SK-N-SH (cell line): ENCODE results near the gene PIGL. TPM values are rescaled to one million over a fixed set of nuclear protein-coding genes. Genes with fewer than 3 reads are reported as not detected.

ENCODE experiments used
- CTCF ChIA-PET: fragments of 300-600, 350-600 bp; formaldehyde crosslinking; extraction: SDS; loops from one replicate; lab custom pipeline; 2021; lab: Yijun Ruan, JAX
- POLR2A ChIA-PET: fragments of 350-600 bp; sonication (Branson Sonifier 250); formaldehyde crosslinking; extraction: SDS; loops from one replicate; lab custom pipeline; 2020; ENCODE audit warnings: antibody characterized with exemption, inconsistent platforms; lab: Yijun Ruan, JAX
- DNase-seq: peaks from one replicate; pipeline ENCODE4 v3.0.0; 2012
- H2AFZ ChIP-seq: fragments of 200-600 bp; sonication (generic); 2 replicates; pipeline ENCODE4 v1.8.1; 2016; ENCODE audit warnings: antibody characterized with exemption, mild to moderate bottlenecking, low read depth
- H3F3A ChIP-seq: fragments of 200-600 bp; sonication (generic); replicated peaks from 2 replicates; pipeline ENCODE3; 2016; ENCODE audit warnings: antibody characterized with exemption, mild to moderate bottlenecking; ENCODE audit not compliant: insufficient read depth
- H3K27ac ChIP-seq, 2 experiments: fragments of 200-500 bp in 1 of 2; fragments of 200-600 bp in 1 of 2; sonication (Bioruptor generic) in 1 of 2; sonication (generic), shearing (Covaris generic) in 1 of 2; 2 replicates each; pipeline versions ENCODE4 v1.5.1 to v1.6.1; 2014 to 2016; ENCODE audit warnings: low read depth in 2 of 2, inconsistent platforms in 1 of 2, low read length in 1 of 2, mild to moderate bottlenecking in 1 of 2, mixed read lengths in 1 of 2
- H3K27me3 ChIP-seq: fragments of 200-600 bp; sonication (generic), shearing (Covaris generic); 2 replicates; pipeline ENCODE4 v1.6.1; 2016; ENCODE audit warnings: mixed run types; ENCODE audit not compliant: insufficient read depth
- H3K36me3 ChIP-seq, 2 experiments: fragments of 200-500 bp in 1 of 2; fragments of 200-600 bp in 1 of 2; sonication (Bioruptor generic) in 1 of 2; sonication (generic) in 1 of 2; replicated peaks in 1 of 2; 2 replicates each; pipeline versions ENCODE3 to v1.5.1; 2014 to 2016; ENCODE audit warnings: low read length in 1 of 2, mild to moderate bottlenecking in 1 of 2; ENCODE audit not compliant: insufficient read depth in 2 of 2, control insufficient read depth in 1 of 2
- H3K4me1 ChIP-seq, 2 experiments: fragments of 200-500 bp in 1 of 2; fragments of 200-600 bp in 1 of 2; sonication (Bioruptor generic) in 1 of 2; sonication (generic), shearing (Covaris generic) in 1 of 2; 2 replicates each; pipeline versions ENCODE4 v1.5.1 to v1.6.1; 2014 to 2016; ENCODE audit warnings: low read depth in 1 of 2, low read length in 1 of 2, mixed run types in 1 of 2; ENCODE audit not compliant: insufficient read depth in 2 of 2, control insufficient read depth in 1 of 2
- H3K4me2 ChIP-seq: fragments of 200-600 bp; sonication (generic), shearing (Covaris generic); 2 replicates; pipeline ENCODE4 v1.6.1; 2017; ENCODE audit warnings: mixed run types
- H3K4me3 ChIP-seq, 2 experiments: fragments of 200-500 bp in 1 of 2; fragments of 200-600 bp in 1 of 2; sonication (Bioruptor generic) in 1 of 2; sonication (generic), shearing (Covaris generic) in 1 of 2; 2 replicates each; pipeline versions ENCODE4 v1.5.1 to v1.8.1; 2014 to 2016; ENCODE audit warnings: low read depth in 2 of 2, inconsistent platforms in 1 of 2, low read length in 1 of 2, mild to moderate bottlenecking in 1 of 2, mixed read lengths in 1 of 2, moderate library complexity in 1 of 2
- H3K79me2 ChIP-seq: fragments of 200-600 bp; sonication (generic); 2 replicates; pipeline ENCODE4 v1.8.1; 2017; ENCODE audit warnings: mild to moderate bottlenecking; ENCODE audit not compliant: insufficient read depth
- H3K9ac ChIP-seq: fragments of 200-600 bp; sonication (generic); 2 replicates; pipeline ENCODE4 v1.6.1; 2017; ENCODE audit warnings: mixed run types
- H3K9me2 ChIP-seq: fragments of 200-600 bp; sonication (generic); 2 replicates; pipeline ENCODE4 v1.6.1; 2017; ENCODE audit warnings: mixed run types
- H3K9me3 ChIP-seq: fragments of 200-600 bp; sonication (generic); 2 replicates; pipeline ENCODE4 v1.6.1; 2017; ENCODE audit warnings: mixed run types, mild to moderate bottlenecking, moderate library complexity
- H4K20me1 ChIP-seq: fragments of 200-600 bp; sonication (generic); 2 replicates; pipeline ENCODE4 v1.6.1; 2017; ENCODE audit warnings: mild to moderate bottlenecking, mixed run types; ENCODE audit not compliant: insufficient read depth
- CHD2 ChIP-seq: fragments of 150-350 bp; IDR thresholded peaks from 2 replicates; pipeline ENCODE4 v1.6.1; 2018; ENCODE audit warnings: low read length; ENCODE audit not compliant: partially characterized antibody
- CTCF ChIP-seq: fragments of 200-600 bp; sonication (generic); IDR thresholded peaks from 2 replicates; pipeline ENCODE4 v1.6.1; 2017; ENCODE audit warnings: antibody characterized with exemption, mild to moderate bottlenecking, moderate library complexity
- ELF1 ChIP-seq: IDR thresholded peaks from 2 replicates; pipeline ENCODE4 v1.4.0; 2012
- EP300 ChIP-seq, 2 experiments: IDR thresholded peaks; 2 replicates each; pipeline versions ENCODE4 v1.4.0 to v1.6.1; 2012; ENCODE audit warnings: borderline replicate concordance in 1 of 2, low read depth in 1 of 2, low read length in 1 of 2
- EZH2phosphoT487 ChIP-seq: fragments of 200-600 bp; sonication (generic); IDR thresholded peaks from 2 replicates; pipeline ENCODE4 v1.6.1; 2017; ENCODE audit warnings: low read depth, mixed run types, mild to moderate bottlenecking, antibody characterized with exemption, moderate library complexity, borderline replicate concordance
- FOSL2 ChIP-seq: IDR thresholded peaks from 2 replicates; pipeline ENCODE4 v1.4.0; 2012; ENCODE audit warnings: low read depth, mild to moderate bottlenecking, moderate library complexity, borderline replicate concordance
- FOXJ3 ChIP-seq: sonication (generic); formaldehyde crosslinking; IDR thresholded peaks from 2 replicates; pipeline ENCODE4 v1.5.1; 2020; ENCODE audit warnings: mild to moderate bottlenecking, missing genetic modification reagents
- FOXM1 ChIP-seq: IDR thresholded peaks from 2 replicates; pipeline ENCODE4 v1.4.0; 2012; ENCODE audit warnings: low read depth, mild to moderate bottlenecking
- GATA2 ChIP-seq: sonication (generic); formaldehyde crosslinking; IDR thresholded peaks from 2 replicates; pipeline ENCODE4 v1.5.0; 2020; ENCODE audit warnings: mild to moderate bottlenecking, missing genetic modification reagents
- IRF3 ChIP-seq: fragments of 150-350 bp; IDR thresholded peaks from 2 replicates; pipeline ENCODE4 v1.6.1; 2016; ENCODE audit warnings: mild to moderate bottlenecking, low read depth, low read length
- MXI1 ChIP-seq: IDR thresholded peaks from 2 replicates; pipeline ENCODE4 v1.6.1; 2012; ENCODE audit warnings: mild to moderate bottlenecking, low read depth, low read length, improper control_type of control experiment
- NRF1 ChIP-seq: IDR thresholded peaks from 2 replicates; pipeline ENCODE4 v1.6.1; 2012; ENCODE audit warnings: low read depth, mild to moderate bottlenecking, low read length
- PBX3 ChIP-seq: IDR thresholded peaks from 2 replicates; pipeline ENCODE4; 2012
- POLR2AphosphoS5 ChIP-seq: IDR thresholded peaks from 2 replicates; pipeline ENCODE4 v1.6.1; 2012; ENCODE audit warnings: low read depth, low read length
- RCOR1 ChIP-seq: fragments of 150-350 bp; IDR thresholded peaks from 2 replicates; pipeline ENCODE4 v1.6.1; 2017; ENCODE audit warnings: antibody characterized with exemption, low read length
- REST ChIP-seq: IDR thresholded peaks from 2 replicates; pipeline ENCODE4 v1.6.1; 2012; ENCODE audit warnings: mild to moderate bottlenecking, low read depth, low read length, moderate library complexity
- RXRA ChIP-seq: IDR thresholded peaks from 2 replicates; pipeline ENCODE4 v1.4.0; 2012; ENCODE audit warnings: low read depth, mild to moderate bottlenecking, borderline replicate concordance
- SIN3A ChIP-seq: IDR thresholded peaks from 2 replicates; pipeline ENCODE4 v1.6.1; 2012; ENCODE audit warnings: low read depth, mild to moderate bottlenecking, low read length, moderate library complexity, borderline replicate concordance
- TCF12 ChIP-seq: IDR thresholded peaks from 2 replicates; pipeline ENCODE4 v1.4.0; 2012
- TEAD4 ChIP-seq: IDR thresholded peaks from 2 replicates; pipeline ENCODE4 v1.4.0; 2012; ENCODE audit warnings: mild to moderate bottlenecking, borderline replicate concordance; ENCODE audit not compliant: insufficient read depth
- USF2 ChIP-seq: fragments of 150-350 bp; IDR thresholded peaks from 2 replicates; pipeline ENCODE4 v1.6.1; 2017; ENCODE audit warnings: antibody characterized with exemption, low read length, low read depth, borderline replicate concordance
- WGBS: methylation state at CpG from one replicate; pipeline ENCODE4 v1.1.6; 2017; ENCODE audit warnings: low lambda C conversion rate; 5-methylcytosine and 5-hydroxymethylcytosine counted together
- polyA plus RNA-seq, 3 experiments: library from polyadenylated mRNA; depleted of rRNA; stranded (reverse); fragments of >200 nt; gene quantifications; 2 replicates each; pipeline ENCODE4 v1.2.3, GENCODE V29; 2012

The PIGL gene
- polyA plus RNA-seq, 1 of the 3 experiments (the other 2 are of a cell fraction) = 34.0 TPM

GRCh38 chr17:16286009-16286946 is 69.3 kb downstream of the PIGL start:
- peak overlapping the region; percentile 77 for H3K9ac ChIP-seq
- 0 out of 2 replicates have a peak, but pooled peaks cover 5% of the 10 kb centered on the region for H3K79me2 ChIP-seq
- 14% methylated on average over 24 of the region's 26 CpGs for WGBS
- DNase-seq = peak; percentile 25
- H3K4me2 ChIP-seq = peak overlapping the region; percentile 72
- peaks cover 65% of the 10 kb centered on the region for H3F3A ChIP-seq
- H3K9me3 ChIP-seq = no peaks in the 10 kb centered on the region
- CTCF ChIA-PET = interaction anchor here (1.8 to 2.1 kb wide), 2 partner anchors 19 to 77 kb away, joined by 5 to 6 read pairs; no protein-coding TSS in a partner anchor
- H2AFZ ChIP-seq = peak overlapping the region; percentile 49
- H3K27me3 ChIP-seq = no peaks in the 10 kb centered on the region
- H3K27ac ChIP-seq = peak overlapping the region; percentile 80 to 100
- peaks cover 6 to 45% of the 10 kb centered on the region in 2 experiments; a peak in 3 of 4 replicates for H3K4me1 ChIP-seq
- H4K20me1 ChIP-seq = no peaks in the 10 kb centered on the region
- H3K4me3 ChIP-seq = peak overlapping the region; percentile 7 to 42; a peak in 3 of 4 replicates
- H3K36me3 ChIP-seq = peaks cover 0 to 3% of the 10 kb centered on the region in 2 experiments
- POLR2A ChIA-PET = no interaction called here
- H3K9me2 ChIP-seq = no peaks in the 10 kb centered on the region
- no peak for TF ChIP-seq SIN3A
- TF ChIP-seq USF2 = no peak
- peak in 1 of 2 experiments; percentile 93; a peak in 2 of 4 replicates for TF ChIP-seq EP300 (IDR thresholded peaks at IDR 0.05; ENCODE audit: borderline replicate concordance in 1 of 2, low read depth in 1 of 2, low read length in 1 of 2)
- TF ChIP-seq NRF1 = no peak
- peak; percentile 84; the same call in 1 of the 2 replicates for TF ChIP-seq POLR2AphosphoS5
- TF ChIP-seq TCF12 = peak; percentile 92
- TF ChIP-seq MXI1 = no peak
- TF ChIP-seq FOXJ3 = no peak
- TF ChIP-seq PBX3 = peak; percentile 71
- TF ChIP-seq GATA2 (CRISPR knock-in tag) = no peak
- TF ChIP-seq RCOR1 = no peak
- TF ChIP-seq FOXM1 = peak; percentile 75
- TF ChIP-seq CHD2 = no peak
- peak; percentile 57; the same call in 1 of the 2 replicates for TF ChIP-seq REST
- no peak for TF ChIP-seq EZH2phosphoT487
- peak; percentile 91 for TF ChIP-seq TEAD4
- TF ChIP-seq CTCF = no peak
- peak; percentile 97 for TF ChIP-seq RXRA
- no peak for TF ChIP-seq IRF3
- TF ChIP-seq FOSL2 = peak; percentile 99
- TF ChIP-seq ELF1 = peak; percentile 13; the same call in 1 of the 2 replicates
